ENCODE results near the gene NECAB2. TPM values are rescaled to one million over a fixed set of nuclear protein-coding genes. Genes with fewer than 3 reads are reported as not detected.
A peak's percentile ranks its signal among the peaks of the same experiment; 100 is the strongest.

Gene NECAB2
- polyA plus RNA-seq, 1 donor from 2014 or later: 12.5 TPM

- Histone ChIP-seq H3K36me3 (ENCODE audit: insufficient read depth, low read length) (no peaks in the 10 kb centered on the region), H3K9me2 (ENCODE audit: insufficient read depth, low read length) (no peaks in the 10 kb centered on the region), H3K27ac (ENCODE audit: low read length) (no peak overlapping the region), H3K79me2 (replicated peaks; ENCODE audit: insufficient read depth, low read length) (no peaks in the 10 kb centered on the region), H4K20me1 (ENCODE audit: insufficient read depth) (no peaks in the 10 kb centered on the region), H3F3A (ENCODE audit: insufficient read depth, low read length, poor library complexity, severe bottlenecking) (no peaks in the 10 kb centered on the region), H3K9me3 (ENCODE audit: low read length) (no peaks in the 10 kb centered on the region), H2AFZ (ENCODE audit: low read depth, low read length) (no peak overlapping the region), H3K27me3 (ENCODE audit: insufficient read depth, low read depth, low read length) (no peaks in the 10 kb centered on the region), H3K4me2 (ENCODE audit: low read length) (no peak overlapping the region), H3K4me3 (ENCODE audit: low read length) (no peak overlapping the region), H3K9ac (ENCODE audit: low read length) (no peak overlapping the region)
- no peak for TF ChIP-seq TAF1 (IDR thresholded peaks at IDR 0.05; ENCODE audit: low read depth)
- TF ChIP-seq, protein P1, sequence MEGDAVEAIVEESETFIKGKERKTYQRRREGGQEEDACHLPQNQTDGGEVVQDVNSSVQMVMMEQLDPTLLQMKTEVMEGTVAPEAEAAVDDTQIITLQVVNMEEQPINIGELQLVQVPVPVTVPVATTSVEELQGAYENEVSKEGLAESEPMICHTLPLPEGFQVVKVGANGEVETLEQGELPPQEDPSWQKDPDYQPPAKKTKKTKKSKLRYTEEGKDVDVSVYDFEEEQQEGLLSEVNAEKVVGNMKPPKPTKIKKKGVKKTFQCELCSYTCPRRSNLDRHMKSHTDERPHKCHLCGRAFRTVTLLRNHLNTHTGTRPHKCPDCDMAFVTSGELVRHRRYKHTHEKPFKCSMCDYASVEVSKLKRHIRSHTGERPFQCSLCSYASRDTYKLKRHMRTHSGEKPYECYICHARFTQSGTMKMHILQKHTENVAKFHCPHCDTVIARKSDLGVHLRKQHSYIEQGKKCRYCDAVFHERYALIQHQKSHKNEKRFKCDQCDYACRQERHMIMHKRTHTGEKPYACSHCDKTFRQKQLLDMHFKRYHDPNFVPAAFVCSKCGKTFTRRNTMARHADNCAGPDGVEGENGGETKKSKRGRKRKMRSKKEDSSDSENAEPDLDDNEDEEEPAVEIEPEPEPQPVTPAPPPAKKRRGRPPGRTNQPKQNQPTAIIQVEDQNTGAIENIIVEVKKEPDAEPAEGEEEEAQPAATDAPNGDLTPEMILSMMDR (IDR thresholded peaks at IDR 0.05; ENCODE audit: poor library complexity, severe bottlenecking): peak; percentile 20
- TF ChIP-seq SMC3 (conservative IDR thresholded peaks at IDR 0.05; ENCODE audit: poor library complexity): no peak
These were observed 80.2 kb downstream of the NECAB2 start for GRCh38 chr16:84048270-84048669.

- no peaks in the 10 kb centered on the region for H3K27me3 ChIP-seq (ENCODE audit: insufficient read depth, low read depth, low read length)
- no peaks in the 10 kb centered on the region for H4K20me1 ChIP-seq (ENCODE audit: insufficient read depth)
- H3K36me3 ChIP-seq (ENCODE audit: insufficient read depth, low read length): peaks cover under 1% of the 10 kb centered on the region
- H3K9me3 ChIP-seq (ENCODE audit: low read length): no peaks in the 10 kb centered on the region
- H3K4me2 ChIP-seq (ENCODE audit: low read length): no peak overlapping the region
- H3K27ac ChIP-seq (ENCODE audit: low read length): no peak overlapping the region
- H3K79me2 ChIP-seq (replicated peaks; ENCODE audit: insufficient read depth, low read length): no peaks in the 10 kb centered on the region
- H3F3A ChIP-seq (ENCODE audit: insufficient read depth, low read length, poor library complexity, severe bottlenecking): no peaks in the 10 kb centered on the region
- no peak overlapping the region for H2AFZ ChIP-seq (ENCODE audit: low read depth, low read length)
- H3K9ac ChIP-seq (ENCODE audit: low read length): no peak overlapping the region
- no peaks in the 10 kb centered on the region for H3K9me2 ChIP-seq (ENCODE audit: insufficient read depth, low read length)
- no peak overlapping the region for H3K4me3 ChIP-seq (ENCODE audit: low read length)
- TF ChIP-seq, protein P2, sequence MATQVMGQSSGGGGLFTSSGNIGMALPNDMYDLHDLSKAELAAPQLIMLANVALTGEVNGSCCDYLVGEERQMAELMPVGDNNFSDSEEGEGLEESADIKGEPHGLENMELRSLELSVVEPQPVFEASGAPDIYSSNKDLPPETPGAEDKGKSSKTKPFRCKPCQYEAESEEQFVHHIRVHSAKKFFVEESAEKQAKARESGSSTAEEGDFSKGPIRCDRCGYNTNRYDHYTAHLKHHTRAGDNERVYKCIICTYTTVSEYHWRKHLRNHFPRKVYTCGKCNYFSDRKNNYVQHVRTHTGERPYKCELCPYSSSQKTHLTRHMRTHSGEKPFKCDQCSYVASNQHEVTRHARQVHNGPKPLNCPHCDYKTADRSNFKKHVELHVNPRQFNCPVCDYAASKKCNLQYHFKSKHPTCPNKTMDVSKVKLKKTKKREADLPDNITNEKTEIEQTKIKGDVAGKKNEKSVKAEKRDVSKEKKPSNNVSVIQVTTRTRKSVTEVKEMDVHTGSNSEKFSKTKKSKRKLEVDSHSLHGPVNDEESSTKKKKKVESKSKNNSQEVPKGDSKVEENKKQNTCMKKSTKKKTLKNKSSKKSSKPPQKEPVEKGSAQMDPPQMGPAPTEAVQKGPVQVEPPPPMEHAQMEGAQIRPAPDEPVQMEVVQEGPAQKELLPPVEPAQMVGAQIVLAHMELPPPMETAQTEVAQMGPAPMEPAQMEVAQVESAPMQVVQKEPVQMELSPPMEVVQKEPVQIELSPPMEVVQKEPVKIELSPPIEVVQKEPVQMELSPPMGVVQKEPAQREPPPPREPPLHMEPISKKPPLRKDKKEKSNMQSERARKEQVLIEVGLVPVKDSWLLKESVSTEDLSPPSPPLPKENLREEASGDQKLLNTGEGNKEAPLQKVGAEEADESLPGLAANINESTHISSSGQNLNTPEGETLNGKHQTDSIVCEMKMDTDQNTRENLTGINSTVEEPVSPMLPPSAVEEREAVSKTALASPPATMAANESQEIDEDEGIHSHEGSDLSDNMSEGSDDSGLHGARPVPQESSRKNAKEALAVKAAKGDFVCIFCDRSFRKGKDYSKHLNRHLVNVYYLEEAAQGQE (IDR thresholded peaks at IDR 0.05; ENCODE audit: borderline replicate concordance): no peak
- TF ChIP-seq, protein P1 (IDR thresholded peaks at IDR 0.05; ENCODE audit: poor library complexity, severe bottlenecking): no peak
- TF ChIP-seq POLR2AphosphoS5 (IDR thresholded peaks at IDR 0.05) (no peak), RAD21 (conservative IDR thresholded peaks at IDR 0.05) (no peak), TAF1 (IDR thresholded peaks at IDR 0.05; ENCODE audit: low read depth) (no peak), EP300 (conservative IDR thresholded peaks at IDR 0.05; ENCODE audit: poor library complexity, severe bottlenecking) (no peak), MXI1 (conservative IDR thresholded peaks at IDR 0.05; ENCODE audit: poor library complexity, severe bottlenecking) (no peak), EZH2 (IDR thresholded peaks at IDR 0.05; ENCODE audit: borderline replicate concordance, insufficient read depth, low read length, poor library complexity, severe bottlenecking) (no peak), SMC3 (conservative IDR thresholded peaks at IDR 0.05; ENCODE audit: poor library complexity) (no peak)
These were observed 80.8 kb downstream of the NECAB2 start for GRCh38 chr16:84048871-84049270.

Data from neural cell (in vitro differentiated cells).